NCI-H345 treated with DMSO at 0.1 percent for 48 hours (cell line): ENCODE data around the gene COL6A2.

Experiments used
- DNase-seq: peaks from one replicate; lab custom pipeline; 2025; ENCODE audit not compliant: unreplicated experiment; lab: John Stamatoyannopoulos, UW

Gene COL6A2

DNA sequence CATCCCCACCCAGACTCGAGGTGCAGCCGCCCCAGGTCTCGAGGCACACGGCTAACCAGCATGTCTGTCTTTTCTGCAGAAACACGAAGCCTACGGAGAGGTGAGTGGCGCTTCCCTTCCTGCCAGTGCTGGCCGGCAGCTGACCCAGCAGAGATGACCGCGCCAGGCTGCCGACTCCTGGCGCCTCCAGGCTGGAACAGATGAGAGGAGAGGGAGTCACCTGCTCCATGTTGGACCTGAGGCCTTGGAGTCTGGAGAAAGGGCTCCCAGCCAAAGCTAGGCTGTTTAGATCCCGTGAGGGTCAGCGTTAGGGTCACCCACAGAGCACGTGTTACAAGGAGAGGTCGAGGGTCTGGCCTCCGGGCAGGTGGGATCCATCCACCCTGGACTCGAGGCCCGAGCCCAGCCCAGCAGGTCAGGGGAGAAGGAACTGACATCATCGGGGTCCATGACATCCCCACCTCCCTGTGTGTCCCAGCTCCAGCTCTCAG is 14.9 kb downstream of the COL6A2 start:
- DNase-seq: no peak

DNA sequence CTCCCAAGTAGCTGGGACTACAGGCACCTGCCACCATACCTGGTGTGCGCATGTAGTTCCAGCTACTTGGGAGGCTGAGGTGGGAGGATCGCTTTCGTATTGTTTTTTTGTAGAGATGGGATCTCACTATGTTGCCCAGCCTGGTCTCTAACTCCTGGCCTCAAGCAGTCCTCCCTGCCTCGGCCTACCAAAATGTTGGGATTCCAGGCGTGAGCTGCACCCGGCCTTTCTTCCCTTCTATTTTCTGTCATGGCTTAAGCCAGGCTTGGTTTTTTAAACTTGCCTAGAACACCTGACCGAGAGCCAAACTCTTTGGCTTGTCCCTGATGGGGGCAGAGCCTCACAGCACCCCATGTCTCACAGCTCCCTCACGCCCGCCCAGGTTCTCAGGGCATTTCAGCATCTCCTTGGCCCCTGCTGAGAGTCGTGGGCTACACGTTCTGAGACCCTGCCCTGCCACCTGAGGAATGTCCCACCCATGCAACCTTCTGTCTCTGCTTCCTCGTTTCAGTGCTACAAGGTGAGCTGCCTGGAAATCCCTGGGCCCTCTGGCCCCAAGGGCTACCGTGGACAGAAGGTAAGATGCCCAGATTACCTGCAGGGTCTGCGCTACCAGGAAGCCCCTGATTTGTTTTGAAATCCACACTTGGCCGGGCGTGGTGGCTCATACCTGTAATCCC is 15.7 kb downstream of the COL6A2 start:
- DNase-seq: no peak

DNA sequence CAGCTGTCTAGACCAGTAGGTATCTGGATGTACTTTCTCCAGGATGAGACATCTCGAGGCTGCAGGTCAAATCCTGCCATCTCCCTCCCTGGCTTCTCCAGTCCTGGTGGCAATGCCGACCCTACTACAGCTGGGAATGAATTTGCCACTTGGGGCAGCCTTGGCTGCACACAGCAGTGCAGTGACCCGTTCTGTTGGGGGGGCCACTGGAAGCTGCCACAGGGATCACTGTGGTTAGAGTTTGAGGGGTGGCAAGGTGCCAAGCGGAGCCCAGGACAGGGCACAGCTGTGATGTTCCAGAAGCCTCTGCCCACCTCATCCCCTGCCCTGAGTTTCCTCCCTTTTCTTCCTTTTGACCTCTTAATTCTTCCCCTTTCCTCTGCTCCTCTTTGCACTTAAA is 17.1 kb downstream of the COL6A2 start:
- no peak for DNase-seq

DNA sequence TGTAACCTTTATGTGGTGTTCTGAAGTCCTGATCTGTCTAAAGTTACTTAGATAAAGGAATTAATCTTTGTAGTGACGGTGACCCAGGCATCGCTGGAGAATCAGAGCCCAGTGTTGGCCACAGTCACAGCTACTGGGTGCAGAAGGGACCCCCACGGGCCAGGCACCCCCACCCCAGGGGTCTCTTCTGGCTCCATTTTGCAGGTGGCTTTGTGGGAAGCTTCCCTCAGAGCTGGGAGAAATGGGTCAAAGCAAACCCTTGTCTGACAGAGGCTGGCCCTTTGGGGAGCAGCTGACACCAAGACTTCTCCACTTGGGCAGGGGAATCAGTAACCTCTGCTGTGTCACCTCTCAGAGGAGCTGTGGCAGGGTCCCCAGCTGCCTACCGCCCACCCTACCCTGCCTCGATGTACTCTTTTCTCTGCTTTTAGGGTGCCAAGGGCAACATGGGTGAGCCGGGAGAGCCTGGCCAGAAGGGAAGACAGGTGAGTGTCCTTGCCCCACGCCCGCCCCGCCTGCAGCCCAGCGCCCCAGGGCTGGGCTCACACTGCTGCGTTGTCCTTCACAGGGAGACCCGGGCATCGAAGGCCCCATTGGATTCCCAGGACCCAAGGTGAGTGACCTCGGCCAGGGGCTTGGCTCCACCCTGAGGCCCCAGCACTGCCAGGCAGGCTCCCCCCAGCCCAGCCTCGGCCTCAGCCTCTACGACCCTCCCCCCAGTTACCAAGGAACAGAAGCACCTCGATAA is 17.7 kb downstream of the COL6A2 start:
- DNase-seq: no peak

DNA sequence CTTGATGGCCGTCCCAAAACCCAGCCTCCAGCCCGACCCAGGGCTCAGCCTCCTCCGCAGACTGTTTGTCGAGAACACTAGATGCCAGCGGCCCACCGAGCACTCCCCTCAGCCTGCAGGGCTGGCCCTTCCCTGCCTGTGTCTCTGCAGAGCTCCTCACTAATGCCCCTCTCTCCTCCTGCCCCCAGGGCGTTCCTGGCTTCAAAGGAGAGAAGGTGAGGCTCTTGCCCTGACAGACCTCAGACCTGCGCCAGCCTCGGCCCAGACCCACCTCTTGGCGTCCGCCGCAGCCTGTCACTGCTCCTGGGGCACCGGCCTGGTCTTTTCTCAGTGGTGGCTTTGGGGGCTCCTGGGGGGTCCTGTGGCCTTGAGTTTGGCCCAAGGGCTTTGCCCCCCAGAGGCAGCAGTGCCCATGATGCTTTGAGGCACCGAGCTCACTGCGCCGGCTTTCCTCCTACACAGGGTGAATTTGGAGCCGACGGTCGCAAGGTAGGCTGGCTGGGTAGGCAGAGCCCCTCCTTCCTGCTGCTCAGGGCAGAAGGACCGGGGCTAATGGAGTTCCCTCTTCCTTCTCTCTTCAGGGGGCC is 18.4 kb downstream of the COL6A2 start:
- no peak for DNase-seq

DNA sequence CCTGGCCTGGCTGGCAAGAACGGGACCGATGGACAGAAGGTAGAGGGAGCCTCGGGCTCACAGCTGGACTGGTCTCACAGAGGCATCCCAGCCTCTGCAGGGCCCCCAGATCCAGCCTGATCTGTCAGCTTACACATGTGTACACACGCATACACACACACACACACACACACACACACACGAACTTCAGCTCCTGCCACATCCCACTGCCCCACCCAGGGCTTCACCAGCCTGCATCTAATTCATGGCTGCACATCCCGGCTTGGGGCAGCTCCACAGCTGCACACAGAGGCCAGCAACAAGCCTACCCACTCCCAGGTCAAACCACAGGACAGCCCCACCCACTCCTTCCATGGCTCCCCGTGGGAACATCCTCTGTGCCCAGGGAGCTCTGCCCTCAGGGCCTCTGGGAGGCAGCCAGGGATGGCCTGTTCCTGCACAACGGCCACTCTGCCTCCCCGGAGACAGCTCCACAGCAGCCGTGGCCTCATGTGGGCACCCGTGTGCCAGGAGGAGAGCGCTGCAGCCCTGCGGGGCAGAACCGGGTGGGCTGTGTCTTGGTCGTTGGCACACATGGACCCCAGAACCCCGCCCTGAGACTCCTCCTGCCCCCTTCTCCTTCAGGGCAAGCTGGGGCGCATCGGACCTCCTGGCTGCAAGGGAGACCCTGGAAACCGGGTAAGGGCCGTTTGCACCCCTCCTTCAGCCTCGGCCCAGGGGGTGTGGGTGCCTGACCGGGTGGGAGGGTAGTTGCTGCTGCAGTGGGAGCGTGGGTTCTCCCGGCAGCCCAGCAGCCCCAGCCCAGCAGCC is 19.1 kb downstream of the COL6A2 start:
- no peak for DNase-seq

DNA sequence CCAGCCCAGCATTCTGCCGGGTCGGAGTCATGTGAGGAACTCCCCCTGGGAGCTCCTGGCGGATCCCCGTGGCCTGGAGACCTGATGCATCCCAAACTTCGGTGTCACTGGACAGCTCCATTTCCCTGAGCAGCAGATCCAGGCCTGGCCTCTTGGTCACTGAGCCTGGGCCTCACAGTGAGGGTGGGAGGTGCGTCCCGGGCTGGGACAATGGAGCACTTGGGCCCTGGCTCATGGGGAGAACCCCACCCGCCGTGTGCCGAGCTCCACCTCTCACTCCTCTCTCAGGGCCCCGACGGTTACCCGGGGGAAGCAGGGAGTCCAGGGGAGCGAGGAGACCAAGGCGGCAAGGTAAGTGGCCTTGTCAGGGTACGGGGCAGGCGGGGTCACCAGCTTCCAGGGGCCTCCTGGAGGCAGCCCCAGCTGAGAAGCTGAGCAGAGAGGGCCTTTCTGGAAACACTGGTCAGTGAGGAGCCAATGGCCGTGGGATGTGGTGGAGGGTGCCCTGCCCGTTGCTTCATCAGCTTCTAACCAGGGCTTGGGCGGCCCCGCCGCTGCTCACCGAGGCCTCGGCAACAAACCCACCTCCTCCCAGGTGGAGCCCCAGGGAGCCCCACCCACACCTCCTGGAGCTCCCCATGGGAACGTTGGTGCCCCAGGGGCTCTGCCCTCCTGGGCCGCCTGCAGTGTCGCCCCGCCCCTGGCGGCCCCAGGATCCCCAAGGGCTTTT is 19.8 kb downstream of the COL6A2 start:
- no peak for DNase-seq

DNA sequence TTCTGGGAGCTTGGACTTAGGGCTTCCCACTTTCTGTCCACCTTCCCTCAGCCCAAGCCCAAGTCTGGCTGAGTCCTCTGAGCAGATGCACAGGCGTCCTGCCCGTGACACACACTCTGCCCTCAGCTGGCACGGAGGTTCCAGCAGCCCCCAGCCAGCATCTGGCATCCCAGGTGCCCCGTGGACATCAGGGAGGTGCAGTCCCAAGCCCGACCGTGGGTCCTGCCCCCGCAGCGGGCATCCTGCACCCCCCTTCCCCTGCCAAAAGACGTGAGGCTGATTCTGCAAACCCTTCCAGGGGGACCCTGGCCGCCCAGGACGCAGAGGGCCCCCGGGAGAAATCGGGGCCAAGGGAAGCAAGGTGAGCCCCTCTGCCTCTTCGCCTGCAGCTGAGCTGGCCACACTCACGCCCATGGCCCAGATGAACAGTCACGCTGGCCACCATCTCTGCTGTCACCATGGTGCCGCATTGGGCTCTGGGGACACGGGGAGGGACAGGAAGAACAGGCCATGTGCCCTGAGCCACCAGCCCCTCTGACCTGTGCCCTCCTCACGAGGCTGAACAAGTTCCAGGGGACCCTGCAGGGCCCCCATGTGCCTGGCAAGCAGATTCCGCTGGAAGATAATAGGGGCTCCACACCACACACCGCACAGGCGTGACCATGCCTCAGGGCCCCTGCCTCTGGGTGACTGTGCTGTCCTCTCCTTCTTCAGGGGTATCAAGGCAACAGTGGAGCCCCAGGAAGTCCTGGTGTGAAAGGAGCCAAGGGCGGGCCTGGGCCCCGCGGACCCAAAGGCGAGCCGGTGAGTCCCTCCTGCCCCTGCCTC is 20.6 kb downstream of the COL6A2 start:
- no peak for DNase-seq

DNA sequence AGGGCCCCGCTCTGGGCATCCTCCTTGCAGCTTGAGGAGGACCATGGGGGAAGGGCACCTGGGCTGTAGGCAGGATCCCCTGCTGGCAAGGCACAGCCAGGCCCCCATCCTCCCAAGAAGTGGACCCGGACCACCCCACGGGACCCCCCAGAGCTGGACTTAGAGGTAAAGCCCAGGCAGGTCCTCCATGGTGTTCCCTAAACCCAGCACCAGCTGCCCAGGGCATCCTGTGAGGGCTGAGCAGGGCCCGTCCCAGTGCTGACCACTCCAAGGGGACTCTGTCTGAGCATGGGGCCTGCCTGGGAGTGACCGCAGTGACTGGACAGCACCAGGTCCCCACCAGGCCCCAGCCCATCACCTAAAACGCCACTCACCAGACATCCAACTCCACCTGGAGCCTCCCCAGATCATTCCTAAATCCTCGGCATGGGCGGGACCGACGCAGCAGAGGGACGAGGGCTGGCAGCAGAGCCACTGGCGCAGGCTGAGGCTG is 21.3 kb downstream of the COL6A2 start:
- no peak for DNase-seq

DNA sequence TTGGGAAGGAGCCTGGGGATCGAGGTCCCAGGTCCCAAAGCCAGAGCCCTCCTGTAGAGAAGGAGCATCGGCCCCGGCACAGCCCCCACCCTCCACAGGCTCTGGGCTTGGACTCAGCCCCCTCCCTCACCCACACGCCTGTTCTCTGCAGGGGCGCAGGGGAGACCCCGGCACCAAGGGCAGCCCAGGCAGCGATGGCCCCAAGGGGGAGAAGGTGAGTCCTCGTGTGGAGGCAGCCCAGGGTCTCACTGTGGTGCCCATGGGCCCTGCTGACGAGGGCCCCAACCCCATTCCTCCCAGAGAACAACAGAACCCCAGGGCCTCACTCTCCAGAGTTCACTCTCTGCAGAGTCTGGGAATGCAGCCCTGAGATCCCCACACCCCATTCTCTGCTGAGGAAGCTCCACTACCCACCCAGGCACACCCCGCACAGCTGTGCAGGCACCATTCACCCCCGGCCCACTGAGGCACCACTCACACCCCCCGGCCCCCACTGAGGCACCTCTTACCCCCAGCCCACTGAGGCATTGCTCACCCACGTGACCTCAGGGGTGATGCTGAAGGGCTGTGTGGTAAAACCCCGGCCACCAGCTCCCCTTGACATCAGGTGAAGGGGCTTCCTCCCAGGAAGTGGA is 21.8 kb downstream of the COL6A2 start:
- no peak for DNase-seq

DNA sequence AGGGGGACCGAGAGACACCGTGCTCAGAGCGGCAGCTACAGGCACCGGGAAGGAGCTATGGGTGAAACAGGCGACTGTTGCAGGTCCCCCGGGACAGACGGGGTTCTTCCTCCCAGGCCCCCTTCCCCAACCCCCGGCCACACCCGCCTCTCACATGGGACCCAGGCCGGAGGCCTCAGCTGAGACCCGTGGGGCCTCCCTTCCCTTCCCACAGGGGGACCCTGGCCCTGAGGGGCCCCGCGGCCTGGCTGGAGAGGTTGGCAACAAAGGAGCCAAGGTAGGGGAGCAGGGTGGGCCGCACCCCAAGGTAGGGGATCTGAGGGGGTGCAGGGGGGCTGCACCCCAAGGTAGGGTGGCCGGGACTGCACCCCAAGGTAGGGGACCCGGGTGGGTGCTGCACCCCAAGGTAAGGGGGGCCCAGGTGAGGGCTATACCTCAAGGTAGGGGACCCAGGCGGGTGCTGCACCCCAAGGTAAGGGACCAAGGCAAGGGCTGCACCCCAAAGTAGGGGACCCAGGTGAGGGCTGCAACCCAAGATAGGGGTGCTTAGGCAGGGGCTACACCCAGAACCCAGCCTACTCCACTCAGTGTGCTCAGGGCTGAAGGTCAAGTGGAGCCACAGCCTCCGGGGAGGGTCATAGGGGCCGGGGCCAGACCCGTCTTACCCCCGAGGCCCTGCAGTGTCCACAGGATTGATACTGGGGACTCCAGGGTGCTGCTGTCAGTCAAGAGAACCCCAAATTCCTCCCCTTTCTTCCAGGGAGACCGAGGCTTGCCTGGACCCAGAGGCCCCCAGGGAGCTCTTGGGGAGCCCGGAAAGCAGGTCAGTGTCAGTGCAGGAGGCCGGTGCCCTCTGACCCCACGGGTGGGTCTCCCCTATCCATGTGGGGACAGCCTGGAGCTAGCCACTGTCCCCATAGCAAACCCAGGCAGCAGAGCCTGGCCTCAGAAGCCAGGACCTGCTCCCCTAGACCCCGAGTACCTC is 22.7 kb downstream of the COL6A2 start:
- DNase-seq: no peak

DNA sequence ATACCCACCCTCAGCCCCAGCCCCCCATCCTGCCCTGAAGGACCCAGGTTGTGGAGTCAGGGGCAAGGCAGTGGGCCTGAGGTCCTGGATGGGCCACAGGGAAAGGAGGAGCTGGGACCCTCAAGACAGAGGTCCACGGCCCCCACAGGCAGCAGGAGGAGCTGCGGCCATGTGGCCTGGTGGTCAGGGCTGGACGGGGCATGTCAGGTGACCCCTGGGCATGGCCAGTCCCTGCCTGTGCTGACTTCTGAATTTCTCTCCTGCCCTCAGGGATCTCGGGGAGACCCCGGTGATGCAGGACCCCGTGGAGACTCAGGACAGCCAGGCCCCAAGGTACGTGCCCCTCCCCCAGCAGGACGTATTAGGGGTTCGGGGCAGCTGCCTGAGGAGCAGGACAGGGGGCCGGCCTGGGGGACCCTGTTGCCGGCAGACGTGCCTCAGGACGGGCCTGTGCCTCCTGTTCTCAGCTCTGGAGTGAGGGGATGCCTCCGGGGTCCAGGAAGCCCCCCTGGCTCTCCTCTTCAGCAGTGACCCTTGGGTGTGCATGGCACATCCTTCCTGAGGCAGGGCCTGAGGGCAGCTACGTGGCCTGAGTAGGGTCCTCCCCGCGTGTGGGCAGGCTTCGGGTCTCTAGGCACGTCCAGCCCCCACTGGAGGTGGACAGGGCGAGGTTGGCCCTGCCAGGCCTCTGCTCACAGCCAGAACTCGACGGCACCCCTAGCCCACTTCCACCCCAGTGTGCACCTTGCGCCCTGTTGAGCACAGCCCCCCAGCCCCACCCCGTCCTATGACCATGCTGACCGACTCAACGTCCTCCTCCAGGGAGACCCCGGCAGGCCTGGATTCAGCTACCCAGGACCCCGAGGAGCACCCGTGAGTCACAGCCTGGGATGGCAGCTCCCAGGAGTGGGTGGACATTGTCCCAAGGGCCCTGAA is 23.6 kb downstream of the COL6A2 start:
- no peak for DNase-seq

DNA sequence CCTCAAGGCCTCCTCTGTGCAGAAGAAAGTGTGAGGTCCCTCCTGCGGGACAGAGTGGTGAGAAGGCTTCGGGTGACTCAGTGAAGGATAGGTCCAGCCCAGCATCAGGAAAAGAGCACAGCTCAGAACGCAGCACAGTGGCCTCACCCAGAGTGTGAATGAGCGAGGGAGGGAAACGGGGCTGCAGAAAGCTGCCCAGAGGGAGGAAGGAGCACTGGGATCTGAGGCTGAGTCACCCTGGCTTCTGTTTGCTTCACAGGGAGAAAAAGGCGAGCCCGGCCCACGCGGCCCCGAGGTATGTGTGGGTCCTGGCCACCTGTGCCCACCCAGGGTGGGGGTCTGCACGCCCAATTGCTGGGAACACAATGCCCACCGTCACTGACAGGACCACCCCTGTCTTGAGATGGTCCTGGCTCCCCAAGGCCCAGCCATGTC is 24.3 kb downstream of the COL6A2 start:
- no peak for DNase-seq

DNA sequence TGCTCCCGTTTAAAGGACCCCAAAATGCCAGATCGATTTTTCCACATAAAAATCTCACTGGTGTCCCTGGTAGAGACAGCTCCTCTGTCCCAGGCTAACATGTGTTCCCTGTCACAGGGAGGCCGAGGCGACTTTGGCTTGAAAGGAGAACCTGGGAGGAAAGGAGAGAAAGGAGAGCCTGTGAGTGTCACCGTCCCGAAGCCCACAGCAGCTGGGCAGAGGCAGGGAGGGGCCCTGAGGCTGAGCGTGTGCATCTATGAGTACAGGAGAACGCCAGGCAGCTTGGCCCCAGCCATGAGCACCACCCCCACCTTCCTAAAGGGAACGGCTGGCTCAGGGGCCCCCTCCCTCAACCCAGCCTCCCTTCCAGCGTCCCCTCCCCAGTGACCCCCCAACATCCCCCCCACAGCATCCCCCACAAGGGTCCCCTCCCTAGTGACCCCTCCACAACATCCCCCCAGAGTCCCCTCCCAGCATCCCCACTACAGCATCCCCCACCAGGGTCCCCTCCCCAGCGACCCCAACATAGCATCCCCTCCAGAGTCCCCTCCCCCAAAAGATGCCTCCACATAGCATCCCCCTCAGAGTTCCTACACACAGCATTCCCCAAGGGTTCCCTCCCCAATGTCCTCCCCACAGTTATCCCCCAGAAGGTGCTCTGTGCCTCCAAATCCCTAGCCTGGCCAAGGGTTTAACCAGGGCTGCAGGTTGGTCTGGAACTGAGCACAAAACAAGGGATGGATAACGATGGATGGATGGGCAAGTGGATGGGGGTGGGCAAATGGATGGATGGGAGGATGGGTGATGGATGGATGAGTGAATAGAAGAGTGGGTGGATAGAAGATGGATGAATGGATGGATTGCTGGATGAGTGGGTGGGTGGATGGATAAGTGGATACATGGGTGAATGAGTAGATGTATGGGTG is 25.1 kb downstream of the COL6A2 start:
- DNase-seq: no peak

DNA sequence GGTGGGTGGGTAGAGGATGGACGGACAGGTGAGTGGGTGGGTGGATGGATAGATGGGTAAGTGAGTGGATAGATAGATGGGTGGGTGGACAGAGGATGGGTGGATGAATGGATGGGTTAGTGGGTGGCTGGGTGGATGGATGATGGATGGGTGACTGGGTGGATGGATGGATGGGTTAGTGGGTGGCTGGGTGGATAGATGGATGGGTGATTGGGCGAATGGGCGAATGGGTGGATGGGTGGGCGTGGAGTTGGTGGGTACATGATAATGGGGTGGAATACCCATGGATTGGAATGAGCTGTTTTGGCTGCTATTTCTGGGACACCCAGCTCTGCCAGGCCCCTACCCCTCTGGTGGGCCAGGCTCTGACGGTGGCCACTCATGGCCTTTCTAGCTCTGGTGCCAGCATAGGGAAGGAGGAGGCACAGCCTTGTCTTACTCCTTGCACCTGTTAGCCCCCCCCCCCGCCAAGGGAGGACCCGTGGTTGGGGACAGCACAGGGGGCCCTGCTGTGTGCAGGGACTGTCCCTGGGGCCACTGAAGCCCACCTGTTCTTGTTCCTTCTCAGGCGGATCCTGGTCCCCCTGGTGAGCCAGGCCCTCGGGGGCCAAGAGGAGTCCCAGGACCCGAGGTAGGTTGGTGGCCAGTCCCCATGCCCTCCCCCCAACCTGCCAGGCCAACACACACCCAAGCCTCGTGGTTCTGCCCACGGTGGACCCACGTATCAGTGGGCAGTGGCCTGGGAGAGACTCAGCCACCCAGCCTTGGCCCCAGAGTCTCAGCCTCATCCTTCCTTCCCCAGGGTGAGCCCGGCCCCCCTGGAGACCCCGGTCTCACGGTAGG is 26.4 kb downstream of the COL6A2 start:
- no peak for DNase-seq
